Right atrium auricular region (tissue), 2 donors: ENCODE results near the gene XIRP1. TPM values are rescaled to one million over a fixed set of nuclear protein-coding genes. Genes with fewer than 3 reads are reported as not detected.
A peak's percentile ranks its signal among the peaks of the same experiment; 100 is the strongest.

Experiments used
- DNase-seq: peaks from one replicate; pipeline ENCODE4 v3.0.0-alpha.2; 2019; ENCODE audit warnings: low spot score
- H3K27ac ChIP-seq, 2 donors: fragments of 200-600 bp; sonication (generic); 1 replicate in 1 of 2; 2 replicates in 1 of 2; pipeline ENCODE4 v1.5.1; 2016 to 2019
- H3K27me3 ChIP-seq, 2 donors: fragments of 200-600 bp; sonication (generic); one replicate each; pipeline versions ENCODE4 v1.5.1 to v1.6.0; 2017 to 2019
- H3K36me3 ChIP-seq: fragments of 200-600 bp; sonication (generic); one replicate; pipeline ENCODE4 v1.5.1; 2016
- H3K4me1 ChIP-seq, 2 donors: fragments of 200-600 bp; sonication (generic); one replicate each; pipeline versions ENCODE4 v1.5.1 to v1.6.0; 2017 to 2019
- H3K4me3 ChIP-seq, 2 donors: fragments of 200-600 bp; sonication (generic); 1 replicate in 1 of 2; 2 replicates in 1 of 2; pipeline ENCODE4 v1.5.1; 2017 to 2019; ENCODE audit warnings: mild to moderate bottlenecking in 1 of 2, moderate library complexity in 1 of 2
- H3K9me3 ChIP-seq, 2 donors: fragments of 200-600 bp; sonication (generic); one replicate each; pipeline ENCODE4 v1.5.1; 2019
- CTCF ChIP-seq, 2 donors: fragments of 200-600 bp; sonication (generic); IDR thresholded peaks; one replicate each; pipeline ENCODE4 v1.5.1; 2019; ENCODE audit warnings: antibody characterized with exemption in 2 of 2
- total RNA-seq, 2 donors: library from RNA; depleted of rRNA; stranded (reverse); fragments of >200 nt; gene quantifications; one replicate each; pipeline ENCODE4 v1.1.0, GENCODE V29; 2016

XIRP1 gene
- total RNA-seq, result 1,000 to 10,000 TPM in 1 of 2 donors, 100 to 1,000 TPM in 1; 319 to 1,274 TPM

- Histone ChIP-seq H3K36me3 (peaks cover 46% of the 10 kb centered on the region), H3K9me3 (no peaks in the 10 kb centered on the region), H3K27me3 (no peaks in the 10 kb centered on the region), H3K4me1 (peaks cover 0 to 44% of the 10 kb centered on the region in 2 donors), H3K4me3 (peak within 1 kb of the TSS; percentile 55 to 71), H3K27ac (peak within 1 kb of the TSS; percentile 89 to 97)
- TF ChIP-seq CTCF (IDR thresholded peaks at IDR 0.05), result no peak
- no peak for DNase-seq
These were observed at the start of gene XIRP1 for GRCh38 chr3:39192490-39193092. Gene XIRP1, minus strand, starts transcription at chr3:39192595. Its CDS starts 3,150 bp downstream, at chr3:39189445.

- H3K36me3 ChIP-seq, result no peaks in the 10 kb centered on the region
- H3K9me3 ChIP-seq, result no peaks in the 10 kb centered on the region
- H3K27me3 ChIP-seq, result no peaks in the 10 kb centered on the region
- no peaks in the 10 kb centered on the region for H3K4me1 ChIP-seq
- H3K27ac ChIP-seq, result no peak overlapping the region
- TF ChIP-seq CTCF (IDR thresholded peaks at IDR 0.05), result no peak
- no peak for DNase-seq
- no peak overlapping the region for H3K4me3 ChIP-seq
These were observed 49.2 kb upstream of the XIRP1 start for GRCh38 chr3:39241561-39241960.

- Histone ChIP-seq H3K9me3 (no peaks in the 10 kb centered on the region), H3K27ac (no peak overlapping the region), H3K27me3 (no peaks in the 10 kb centered on the region)
These were observed 44.6 kb upstream of the XIRP1 start for GRCh38 chr3:39237027-39237426.

GRCh38 chr3:39234651-39235050, 42.3 kb upstream of the XIRP1 start:
- Histone ChIP-seq H3K4me1 (peaks cover 0 to 16% of the 10 kb centered on the region in 2 donors), H3K27me3 (no peaks in the 10 kb centered on the region), H3K4me3 (no peak overlapping the region), H3K36me3 (no peaks in the 10 kb centered on the region), H3K9me3 (no peaks in the 10 kb centered on the region), H3K27ac (peak overlapping the region in 1 of 2 donors; percentile 12)
- DNase-seq, result no peak
- no peak for TF ChIP-seq CTCF (IDR thresholded peaks at IDR 0.05)

More at GRCh38 chr3:39237027-39237426, 44.6 kb upstream of the XIRP1 start:
- H3K36me3 ChIP-seq, result no peaks in the 10 kb centered on the region
- H3K4me1 ChIP-seq, result peaks cover 0 to 16% of the 10 kb centered on the region in 2 donors
- no peak for TF ChIP-seq CTCF (IDR thresholded peaks at IDR 0.05)
- DNase-seq, result no peak
- H3K4me3 ChIP-seq, result no peak overlapping the region

GRCh38 chr3:39232859-39233258, 40.5 kb upstream of the XIRP1 start:
- peak overlapping the region in 1 of 2 donors; percentile 72 for H3K27ac ChIP-seq
- H3K4me1 ChIP-seq, result peaks cover 0 to 16% of the 10 kb centered on the region in 2 donors
- H3K27me3 ChIP-seq, result no peaks in the 10 kb centered on the region
- TF ChIP-seq CTCF (IDR thresholded peaks at IDR 0.05), result no peak
- H3K9me3 ChIP-seq, result no peaks in the 10 kb centered on the region
- no peak for DNase-seq
- H3K4me3 ChIP-seq, result no peak overlapping the region
- no peaks in the 10 kb centered on the region for H3K36me3 ChIP-seq

- Histone ChIP-seq H3K4me3 (no peak overlapping the region), H3K36me3 (no peaks in the 10 kb centered on the region), H3K9me3 (no peaks in the 10 kb centered on the region), H3K27ac (no peak overlapping the region), H3K4me1 (peaks cover 0 to 16% of the 10 kb centered on the region in 2 donors), H3K27me3 (no peaks in the 10 kb centered on the region)
- no peak for TF ChIP-seq CTCF (IDR thresholded peaks at IDR 0.05)
- no peak for DNase-seq
These were observed 38.1 kb upstream of the XIRP1 start for GRCh38 chr3:39230453-39230852.
